ENCODE results near the gene CCDC30.

DNA sequence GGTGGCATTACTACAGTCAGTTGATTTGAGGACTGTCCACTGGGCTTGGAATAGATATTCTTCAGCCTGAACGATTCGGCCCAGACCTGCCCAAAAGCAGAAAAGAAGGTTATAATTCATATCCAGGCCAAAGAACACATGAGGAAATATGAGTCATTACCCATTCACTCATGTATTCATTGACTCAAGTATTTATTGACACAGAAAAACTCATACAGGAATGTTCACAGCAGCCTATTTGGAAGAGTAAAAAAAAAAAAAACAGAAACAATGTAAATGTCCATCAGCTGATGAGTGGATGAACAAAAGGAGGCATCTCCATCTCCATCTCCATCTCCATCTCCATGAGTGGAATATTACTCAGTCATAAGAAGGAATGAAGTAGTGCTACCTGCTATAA lies 23.1 kb upstream of the CCDC30 start:
- TF ChIP-seq, protein P1, sequence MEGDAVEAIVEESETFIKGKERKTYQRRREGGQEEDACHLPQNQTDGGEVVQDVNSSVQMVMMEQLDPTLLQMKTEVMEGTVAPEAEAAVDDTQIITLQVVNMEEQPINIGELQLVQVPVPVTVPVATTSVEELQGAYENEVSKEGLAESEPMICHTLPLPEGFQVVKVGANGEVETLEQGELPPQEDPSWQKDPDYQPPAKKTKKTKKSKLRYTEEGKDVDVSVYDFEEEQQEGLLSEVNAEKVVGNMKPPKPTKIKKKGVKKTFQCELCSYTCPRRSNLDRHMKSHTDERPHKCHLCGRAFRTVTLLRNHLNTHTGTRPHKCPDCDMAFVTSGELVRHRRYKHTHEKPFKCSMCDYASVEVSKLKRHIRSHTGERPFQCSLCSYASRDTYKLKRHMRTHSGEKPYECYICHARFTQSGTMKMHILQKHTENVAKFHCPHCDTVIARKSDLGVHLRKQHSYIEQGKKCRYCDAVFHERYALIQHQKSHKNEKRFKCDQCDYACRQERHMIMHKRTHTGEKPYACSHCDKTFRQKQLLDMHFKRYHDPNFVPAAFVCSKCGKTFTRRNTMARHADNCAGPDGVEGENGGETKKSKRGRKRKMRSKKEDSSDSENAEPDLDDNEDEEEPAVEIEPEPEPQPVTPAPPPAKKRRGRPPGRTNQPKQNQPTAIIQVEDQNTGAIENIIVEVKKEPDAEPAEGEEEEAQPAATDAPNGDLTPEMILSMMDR (IDR thresholded peaks at IDR 0.05): no peak
- TF ChIP-seq POLR2AphosphoS5 (IDR thresholded peaks at IDR 0.05): no peak

Data from esophagus muscularis mucosa (tissue), 3 donors.